H1 (cell line): ENCODE results near the gene HHAT. TPM values are rescaled to one million over a fixed set of nuclear protein-coding genes. Genes with fewer than 3 reads are reported as not detected.

Experiments used
- CTCF ChIA-PET: fragments of 300-600 bp; sonication (Branson Sonifier 250); formaldehyde crosslinking; loops from one replicate; lab custom pipeline; 2021; ENCODE audit not compliant: partially characterized antibody; lab: Charles Lee
- POLR2A ChIA-PET: fragments of 300-600 bp; sonication (Branson Sonifier 250); formaldehyde crosslinking; loops from one replicate; lab custom pipeline; 2021; ENCODE audit warnings: inconsistent platforms; ENCODE audit not compliant: partially characterized antibody; lab: Charles Lee
- DNase-seq, 2 experiments: peaks; one replicate each; pipeline versions ENCODE4 v3.0.0 to v3.0.0-alpha.2; 2010 to 2022; ENCODE audit warnings: low spot score in 2 of 2, low read depth in 1 of 2, mixed read lengths in 1 of 2
- FAIRE-seq: peaks from 2 replicates; lab custom pipeline; 2011; peaks lifted over from hg19 to GRCh38; lab: Jason Lieb, UNC
- H2AFZ ChIP-seq: 2 replicates; pipeline ENCODE4 v1.8.1; 2012; ENCODE audit warnings: low read length, inconsistent platforms
- H2AK5ac ChIP-seq: 2 replicates; pipeline ENCODE4 v1.6.1; 2013; ENCODE audit warnings: low read depth, low read length
- H2BK120ac ChIP-seq: replicated peaks from 2 replicates; pipeline ENCODE3; 2013; ENCODE audit warnings: low read depth, low read length, inconsistent platforms
- H2BK12ac ChIP-seq: 2 replicates; pipeline ENCODE4 v1.6.1; 2013; ENCODE audit warnings: low read depth, low read length
- H2BK15ac ChIP-seq: 2 replicates; pipeline ENCODE4 v1.6.1; 2013; ENCODE audit warnings: low read length
- H2BK20ac ChIP-seq: 2 replicates; pipeline ENCODE4 v1.6.1; 2013; ENCODE audit warnings: low read length
- H2BK5ac ChIP-seq: 2 replicates; pipeline ENCODE4 v1.6.1; 2013; ENCODE audit warnings: low read depth, low read length
- H3K14ac ChIP-seq: 2 replicates; pipeline ENCODE4 v1.6.1; 2013; ENCODE audit warnings: inconsistent platforms; ENCODE audit not compliant: insufficient read length
- H3K18ac ChIP-seq: 2 replicates; pipeline ENCODE4 v1.6.1; 2013; ENCODE audit warnings: low read length; ENCODE audit errors: extremely low read depth
- H3K23ac ChIP-seq: 2 replicates; pipeline ENCODE4 v1.6.1; 2013; ENCODE audit warnings: inconsistent platforms; ENCODE audit not compliant: insufficient read length
- H3K23me2 ChIP-seq: 2 replicates; pipeline ENCODE4 v1.6.1; 2013; ENCODE audit warnings: low read depth, low read length
- H3K27ac ChIP-seq: 2 replicates; pipeline ENCODE4 v1.6.1; 2011; ENCODE audit warnings: low read depth, low read length, inconsistent platforms
- H3K27me3 ChIP-seq, 4 experiments: replicated peaks in 1 of 4; 1 replicate in 1 of 4; 2 replicates in 3 of 4; pipeline versions ENCODE4 v1.6.1 to v1.8.1; 2011 to 2013; ENCODE audit warnings: low read length in 3 of 4, mild to moderate bottlenecking in 3 of 4, inconsistent platforms in 2 of 4, mixed read lengths in 2 of 4, moderate library complexity in 1 of 4; ENCODE audit not compliant: control insufficient read depth in 3 of 4, insufficient read depth in 3 of 4; ENCODE audit errors: extremely low read depth in 1 of 4
- H3K36me3 ChIP-seq, 4 experiments: 2 replicates each; pipeline versions ENCODE4 v1.6.1 to v1.8.1; 2011 to 2013; ENCODE audit warnings: mild to moderate bottlenecking in 4 of 4, low read length in 3 of 4, moderate library complexity in 2 of 4, control low read depth in 1 of 4, inconsistent platforms in 1 of 4; ENCODE audit not compliant: insufficient read depth in 4 of 4, control insufficient read depth in 2 of 4
- H3K4ac ChIP-seq: replicated peaks from 2 replicates; pipeline ENCODE3; 2013; ENCODE audit warnings: low read length, low read depth, mixed read lengths, inconsistent platforms; ENCODE audit not compliant: insufficient read length
- H3K4me1 ChIP-seq, 4 experiments: replicated peaks in 1 of 4; 1 replicate in 1 of 4; 2 replicates in 3 of 4; pipeline versions ENCODE4 v1.6.1 to v1.8.1; 2011 to 2013; ENCODE audit warnings: low read length in 3 of 4, inconsistent platforms in 2 of 4, mixed read lengths in 1 of 4; ENCODE audit not compliant: insufficient read depth in 4 of 4, control insufficient read depth in 3 of 4
- H3K4me2 ChIP-seq, 2 experiments: 2 replicates each; pipeline versions ENCODE4 v1.6.1 to v1.8.1; 2011 to 2013; ENCODE audit warnings: low read depth in 2 of 2, low read length in 2 of 2, control low read depth in 1 of 2, inconsistent platforms in 1 of 2, mild to moderate bottlenecking in 1 of 2; ENCODE audit not compliant: insufficient read depth in 1 of 2
- H3K4me3 ChIP-seq, 4 experiments: fragments of 200-600, 300-600 bp in 1 of 4; sonication (generic), shearing (Covaris generic), sonication (Bioruptor Twin) in 1 of 4; 2 replicates each; pipeline versions ENCODE4 v1.5.1 to v1.8.1; 2011 to 2016; ENCODE audit warnings: low read length in 4 of 4, low read depth in 3 of 4, control low read depth in 2 of 4, inconsistent platforms in 2 of 4, mild to moderate bottlenecking in 2 of 4, mixed read lengths in 1 of 4, moderate library complexity in 1 of 4; ENCODE audit not compliant: insufficient read depth in 2 of 4; ENCODE audit errors: extremely low read depth in 1 of 4
- H3K56ac ChIP-seq: replicated peaks from 2 replicates; pipeline ENCODE3; 2013; ENCODE audit warnings: low read depth, mild to moderate bottlenecking, mixed read lengths, low read length, inconsistent platforms; ENCODE audit not compliant: insufficient read length
- H3K79me1 ChIP-seq: 2 replicates; pipeline ENCODE4 v1.6.1; 2013; ENCODE audit warnings: low read depth, low read length, control low read depth
- H3K79me2 ChIP-seq, 2 experiments: 2 replicates each; pipeline versions ENCODE4 v1.6.1 to v1.8.1; 2012 to 2013; ENCODE audit warnings: low read length in 2 of 2, mild to moderate bottlenecking in 2 of 2, inconsistent platforms in 1 of 2; ENCODE audit not compliant: insufficient read depth in 2 of 2, control insufficient read depth in 1 of 2
- H3K9ac ChIP-seq, 4 experiments: replicated peaks in 1 of 4; 1 replicate in 1 of 4; 2 replicates in 3 of 4; pipeline versions ENCODE4 v1.6.1 to v1.8.1; 2011 to 2013; ENCODE audit warnings: low read depth in 3 of 4, low read length in 3 of 4, control low read depth in 2 of 4, mild to moderate bottlenecking in 2 of 4, moderate library complexity in 2 of 4, inconsistent platforms in 1 of 4; ENCODE audit errors: extremely low read depth in 1 of 4
- H3K9me3 ChIP-seq, 2 experiments: 2 replicates each; pipeline versions ENCODE4 v1.6.1 to v1.8.1; 2012 to 2013; ENCODE audit warnings: mild to moderate bottlenecking in 2 of 2, moderate library complexity in 2 of 2, control low read depth in 1 of 2, inconsistent platforms in 1 of 2, low read depth in 1 of 2, low read length in 1 of 2, mixed read lengths in 1 of 2; ENCODE audit not compliant: insufficient read depth in 2 of 2
- H4K20me1 ChIP-seq, 2 experiments: replicated peaks in 1 of 2; 2 replicates each; pipeline versions ENCODE3 to v1.8.1; 2011 to 2013; ENCODE audit warnings: inconsistent platforms in 2 of 2, low read length in 2 of 2, mild to moderate bottlenecking in 1 of 2; ENCODE audit not compliant: insufficient read depth in 2 of 2, control insufficient read depth in 1 of 2
- H4K5ac ChIP-seq: 2 replicates; pipeline ENCODE4 v1.6.1; 2013; ENCODE audit warnings: low read length, low read depth, mixed read lengths, inconsistent platforms; ENCODE audit not compliant: insufficient read length
- H4K8ac ChIP-seq: 2 replicates; pipeline ENCODE4 v1.8.0; 2013; ENCODE audit warnings: mild to moderate bottlenecking, moderate library complexity, low read length, inconsistent platforms; ENCODE audit not compliant: insufficient read depth; ENCODE audit errors: extremely low read depth
- H4K91ac ChIP-seq: replicated peaks from 2 replicates; pipeline ENCODE3; 2013; ENCODE audit warnings: low read length, mixed read lengths, inconsistent platforms; ENCODE audit not compliant: insufficient read length
- PHF8 ChIP-seq: fragments of 200-600 bp; sonication (generic); conservative IDR thresholded peaks from 2 replicates; pipeline ENCODE4 v1.7.1; 2012; ENCODE audit warnings: low read depth, mild to moderate bottlenecking, inconsistent platforms, low read length, moderate library complexity
- TAF1 ChIP-seq: IDR thresholded peaks from 2 replicates; pipeline ENCODE4 v1.6.1; 2011; ENCODE audit warnings: mild to moderate bottlenecking, low read depth, low read length
- TEAD4 ChIP-seq: IDR thresholded peaks from 2 replicates; pipeline ENCODE4 v1.6.1; 2012; ENCODE audit warnings: low read depth, low read length, inconsistent platforms, mixed read lengths
- YY1 ChIP-seq: IDR thresholded peaks from 2 replicates; pipeline ENCODE4 v1.6.1; 2011; ENCODE audit warnings: low read depth, mild to moderate bottlenecking, low read length
- WGBS, 2 experiments: shearing (Covaris generic) in 1 of 2; methylation state at CpG; one replicate each; pipeline versions ENCODE4 v1.1.6 to v1.1.7; 2013 to 2015; ENCODE audit warnings: low lambda C conversion rate in 2 of 2, mixed read lengths in 2 of 2, inconsistent platforms in 1 of 2, low coverage in 1 of 2, missing lambda C conversion rate in 1 of 2; ENCODE audit not compliant: insufficient replicate concordance in 2 of 2, insufficient coverage in 1 of 2, insufficient read length in 1 of 2; ENCODE audit errors: extremely low coverage in 1 of 2, missing lambda C conversion rate in 1 of 2; 5-methylcytosine and 5-hydroxymethylcytosine counted together
- polyA plus RNA-seq, 7 experiments: library from polyadenylated mRNA; depleted of rRNA in 3 of 7; stranded (reverse) in 5 of 7; unstranded in 2 of 7; fragments of >200 nt in 5 of 7; fragments of 200-250 nt in 2 of 7; gene quantifications; 1 replicate in 5 of 7; 2 replicates in 1 of 7; 4 replicates in 1 of 7; pipeline versions ENCODE4 v1.2.1 to v1.2.3, GENCODE V29; 2011 to 2013; ENCODE audit warnings: missing spikeins in 2 of 7, mixed read lengths in 2 of 7
- total RNA-seq: library from RNA; stranded (reverse); fragmentation: NEBNext Ultra II Directional; extraction: Animal tissue kit (Norgen Biotek cat#: 25700); gene quantifications from 2 replicates; pipeline ENCODE4 v1.2.1, GENCODE V29; 2021

HHAT gene
- total and polyA plus RNA-seq, 2 of the 8 experiments (the other 6 are each of a cell fraction or from before 2014, with no cell fraction given) = 0.15 to 0.51 TPM

- Histone ChIP-seq H4K5ac (no peak overlapping the region), H3K9me3 (no peaks in the 10 kb centered on the region), H4K20me1 (no peaks in the 10 kb centered on the region), H2BK12ac (no peak overlapping the region), H2AK5ac (no peak overlapping the region), H3K18ac (no peak overlapping the region), H3K14ac (no peak overlapping the region), H3K4me1 (no peaks in the 10 kb centered on the region), H2BK5ac (no peak overlapping the region), H3K27ac (no peak overlapping the region), H2AFZ (no peak overlapping the region), H3K79me2 (no peaks in the 10 kb centered on the region), H3K9ac (no peak overlapping the region), H3K56ac (no peak overlapping the region), H2BK15ac (no peak overlapping the region), H2BK120ac (no peak overlapping the region), H4K91ac (no peak overlapping the region), H2BK20ac (no peak overlapping the region), H3K36me3 (no peaks in the 10 kb centered on the region), H4K8ac (no peak overlapping the region), H3K4me2 (no peak overlapping the region), H3K79me1 (no peaks in the 10 kb centered on the region), H3K23me2 (no peaks in the 10 kb centered on the region), H3K4ac (no peak overlapping the region), H3K23ac (no peak overlapping the region), H3K27me3 (no peaks in the 10 kb centered on the region), H3K4me3 (no peak overlapping the region)
- ChIA-PET POLR2A (interaction anchor here (1.1 kb wide), 1 partner anchor 8 kb away, joined by 5 read pairs; no protein-coding TSS in a partner anchor), CTCF (interaction anchor here (1.0 to 1.9 kb wide), 4 partner anchors 26 to 652 kb away, joined by 3 to 6 read pairs (median 3); partner anchors contain the start of gene KCNH1)
- WGBS, 2 experiments = 94% methylated on average over 6 of the region's 6 CpGs; no CpG with 5 or more reads in 1 of the 2 experiments
- FAIRE-seq (no peak), DNase-seq (no peak)
- TF ChIP-seq YY1 = no peak
- no peak for TF ChIP-seq TEAD4
- no peak for TF ChIP-seq TAF1
- no peak for TF ChIP-seq PHF8
These were observed 153.8 kb downstream of the HHAT start for GRCh38 chr1:210482491-210482890.
